K562 (cell line): ENCODE measurements around the gene XIRP1. TPM values are rescaled to one million over a fixed set of nuclear protein-coding genes. Genes with fewer than 3 reads are reported as not detected.
A peak's percentile ranks its signal among the peaks of the same experiment; 100 is the strongest.

Source experiments
- CBFA2T2 ChIP-seq: fragments of 450-650 bp; conservative IDR thresholded peaks from 2 replicates; pipeline ENCODE4 v1.6.1; 2017; ENCODE audit warnings: mild to moderate bottlenecking
- CREB1 ChIP-seq, 2 experiments: sonication (generic) in 1 of 2; formaldehyde crosslinking in 1 of 2; IDR thresholded peaks; 2 replicates each; pipeline versions ENCODE4 v1.6.1 to v1.8.0; 2012 to 2022; ENCODE audit warnings: inconsistent platforms in 1 of 2, mild to moderate bottlenecking in 1 of 2, missing genetic modification reagents in 1 of 2, moderate library complexity in 1 of 2
- DPF2 ChIP-seq: fragments of 450-650 bp; IDR thresholded peaks from 2 replicates; pipeline ENCODE4 v1.6.1; 2016
- ESRRA ChIP-seq: fragments of 450-650 bp; IDR thresholded peaks from 2 replicates; pipeline ENCODE4 v1.6.1; 2014; ENCODE audit warnings: low read depth, mild to moderate bottlenecking, moderate library complexity, borderline replicate concordance
- FOXA3 ChIP-seq, 2 experiments: fragments of 450-650 bp in 1 of 2; sonication (generic) in 1 of 2; formaldehyde crosslinking; IDR thresholded peaks in 1 of 2; conservative IDR thresholded peaks in 1 of 2; 2 replicates each; pipeline versions ENCODE4 v1.4.0 to v1.8.0; 2020 to 2022; ENCODE audit warnings: mild to moderate bottlenecking in 2 of 2, missing genetic modification reagents in 1 of 2
- HNRNPL ChIP-seq: fragments of 200-400 bp; formaldehyde crosslinking; IDR thresholded peaks from 2 replicates; pipeline ENCODE4 v1.6.1; 2017; ENCODE audit warnings: low read depth, mild to moderate bottlenecking, low read length
- JUND ChIP-seq, 2 experiments: IDR thresholded peaks; 2 replicates in 1 of 2; 3 replicates in 1 of 2; pipeline ENCODE4 v1.6.1; 2011; ENCODE audit warnings: borderline replicate concordance in 2 of 2, low read depth in 2 of 2, low read length in 2 of 2, improper control_type of control experiment in 1 of 2, missing biosample characterization in 1 of 2, missing genetic modification characterization in 1 of 2, missing genetic modification reagents in 1 of 2
- MYC ChIP-seq, 2 experiments: fragments of 250-450 bp in 1 of 2; sonication (Bioruptor Pico) in 1 of 2; IDR thresholded peaks; 2 replicates each; pipeline versions ENCODE4 v1.5.1 to v1.6.1; 2012 to 2021; ENCODE audit warnings: low read depth in 2 of 2, borderline replicate concordance in 1 of 2, improper control_type of control experiment in 1 of 2, low read length in 1 of 2, mild to moderate bottlenecking in 1 of 2, moderate library complexity in 1 of 2
- NUFIP1 ChIP-seq: fragments of 450-650 bp; IDR thresholded peaks from 2 replicates; pipeline ENCODE4 v1.6.1; 2018; ENCODE audit not compliant: partially characterized antibody
- PATZ1 ChIP-seq: fragments of 250-450 bp; sonication (Bioruptor Pico); IDR thresholded peaks from 2 replicates; pipeline ENCODE4 v1.5.0; 2020; ENCODE audit warnings: mild to moderate bottlenecking, borderline replicate concordance
- RBM34 ChIP-seq: fragments of 200-400 bp; formaldehyde crosslinking; IDR thresholded peaks from 2 replicates; pipeline ENCODE4 v1.6.1; 2018; ENCODE audit warnings: low read length, borderline replicate concordance; ENCODE audit not compliant: insufficient read depth
- SRSF3 ChIP-seq: fragments of 200-400 bp; formaldehyde crosslinking; IDR thresholded peaks from 2 replicates; pipeline ENCODE4 v1.6.1; 2016; ENCODE audit warnings: mild to moderate bottlenecking, low read length, moderate library complexity; ENCODE audit not compliant: insufficient read depth
- ZC3H11A ChIP-seq: IDR thresholded peaks from 2 replicates; pipeline ENCODE4 v1.6.1; 2012; ENCODE audit warnings: low read depth, low read length, improper control_type of control experiment
- ZC3H4 ChIP-seq: sonication (generic); formaldehyde crosslinking; IDR thresholded peaks from 2 replicates; pipeline ENCODE4 v1.9.0; 2021; ENCODE audit warnings: missing genetic modification reagents, borderline replicate concordance
- ZNF551 ChIP-seq: fragments of 250-450 bp; sonication (Bioruptor Pico); IDR thresholded peaks from 2 replicates; pipeline ENCODE4 v1.5.0; 2021; ENCODE audit warnings: mild to moderate bottlenecking, moderate library complexity
- ZNF589 ChIP-seq: fragments of 200-800 bp; sonication (Bioruptor generic); IDR thresholded peaks from 2 replicates; pipeline ENCODE4 v1.6.1; 2016; ENCODE audit warnings: low read depth, missing genetic modification characterization, missing compliant biosample characterization
- ZNF668 ChIP-seq: fragments of 250-450 bp; sonication (Bioruptor Pico); IDR thresholded peaks from 2 replicates; pipeline ENCODE4 v1.8.0; 2022; ENCODE audit warnings: mild to moderate bottlenecking, inconsistent platforms
- ZNF766 ChIP-seq: fragments of 200-800 bp; sonication (Bioruptor generic); conservative IDR thresholded peaks from 2 replicates; pipeline ENCODE4 v1.6.1; 2016; ENCODE audit warnings: missing genetic modification characterization, missing compliant biosample characterization
- polyA plus RNA-seq, 8 experiments: library from polyadenylated mRNA; depleted of rRNA in 4 of 8; stranded (reverse) in 5 of 8; unstranded in 3 of 8; fragments of >200 nt; fragmentation: Nextera tagmentation in 2 of 8; fragmentation: Illumina TruSeq in 1 of 8; extraction: Ambion mirVana in 2 of 8; extraction: Trizol in 1 of 8; gene quantifications; 2 replicates each; pipeline versions ENCODE4 v1.2.1 to v1.2.3, GENCODE V29; 2011 to 2014; ENCODE audit warnings: inconsistent platforms in 1 of 8, missing spikeins in 1 of 8
- total RNA-seq, 7 experiments: library from RNA; depleted of rRNA in 6 of 7; stranded (reverse); fragments of >200 nt in 6 of 7; fragmentation: Illumina TruSeq in 2 of 7; extraction: Trizol in 2 of 7; gene quantifications; 2 replicates each; pipeline versions ENCODE4 v1.2.1 to v1.2.3, GENCODE V29; 2011 to 2021; ENCODE audit warnings: low replicate concordance in 1 of 7
- TF ChIP-seq, protein P1 (sequence below): fragments of 450-650 bp; formaldehyde crosslinking; IDR thresholded peaks from 2 replicates; pipeline ENCODE4 v1.4.0; 2020; ENCODE audit warnings: mild to moderate bottlenecking, moderate library complexity
- TF ChIP-seq, protein P2 (sequence below): fragments of 450-650 bp; formaldehyde crosslinking; IDR thresholded peaks from 2 replicates; pipeline ENCODE4 v1.4.0; 2022; ENCODE audit warnings: missing genetic modification characterization

The XIRP1 gene
- total and polyA plus RNA-seq, 9 of the 15 experiments (the other 6 are each of a cell fraction or from before 2014, with no cell fraction given) = 0.03 to 0.27 (median 0.08) TPM; not detected in 3

DNA sequence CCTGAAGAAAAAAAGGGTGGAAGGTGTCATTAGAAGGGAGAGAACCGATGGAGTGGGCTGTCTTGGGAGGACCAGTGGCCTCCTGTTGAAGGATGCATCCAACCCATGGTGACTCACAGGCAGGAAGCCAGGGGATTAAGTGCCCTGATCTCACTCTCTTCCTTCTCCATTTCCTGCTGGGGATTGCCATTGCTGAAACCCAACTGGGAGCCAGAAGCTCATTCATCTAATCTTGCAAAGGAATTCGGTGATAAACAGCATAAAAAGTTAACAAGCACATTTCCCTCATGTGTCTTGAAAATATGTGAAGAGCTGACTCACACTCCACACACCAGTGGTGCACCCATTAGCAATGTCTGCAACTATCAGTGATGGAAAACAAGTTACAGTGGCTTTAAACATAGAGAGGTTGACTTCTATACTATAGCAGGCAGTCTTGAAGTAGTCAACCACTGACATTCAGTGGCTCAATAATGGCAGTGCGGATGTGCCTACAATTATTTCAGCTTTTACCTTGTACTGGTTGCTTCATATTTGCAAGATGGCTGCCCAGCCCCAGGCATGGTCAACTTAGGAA is 26.2 kb downstream of the XIRP1 start (continued):
- TF ChIP-seq JUND (IDR thresholded peaks at IDR 0.05; ENCODE audit: borderline replicate concordance, low read depth, low read length) (peak; percentile 94), JUND (tag; IDR thresholded peaks at IDR 0.05; ENCODE audit: borderline replicate concordance, low read depth, low read length) (peak; percentile 89; the same call in 2 of the 3 replicates), NUFIP1 (no peak), ZNF766 (peak; percentile 29; the same call in 1 of the 2 replicates), PATZ1 (CRISPR knock-in tag) (no peak), CREB1 (IDR thresholded peaks at IDR 0.05) (no peak), CREB1 (CRISPR knock-in tag; IDR thresholded peaks at IDR 0.05) (no peak), HNRNPL (no peak), DPF2 (peak; percentile 86), FOXA3 (CRISPR knock-in tag; conservative IDR thresholded peaks at IDR 0.05 in 1 of 2, IDR thresholded peaks at IDR 0.05 in 1 of 2) (no peak), ZNF551 (CRISPR knock-in tag) (no peak), ZNF668 (CRISPR knock-in tag) (no peak), MYC (IDR thresholded peaks at IDR 0.05; ENCODE audit: low read depth, low read length) (no peak), MYC (CRISPR knock-in tag; IDR thresholded peaks at IDR 0.05; ENCODE audit: borderline replicate concordance, low read depth) (no peak), RBM34 (no peak), ZNF589 (CRISPR knock-in tag) (peak; percentile 68; the same call in 1 of the 2 replicates), ESRRA (no peak), ZC3H4 (CRISPR knock-in tag) (no peak), CBFA2T2 (no peak), ZC3H11A (no peak), SRSF3 (no peak)
- TF ChIP-seq, protein P1, sequence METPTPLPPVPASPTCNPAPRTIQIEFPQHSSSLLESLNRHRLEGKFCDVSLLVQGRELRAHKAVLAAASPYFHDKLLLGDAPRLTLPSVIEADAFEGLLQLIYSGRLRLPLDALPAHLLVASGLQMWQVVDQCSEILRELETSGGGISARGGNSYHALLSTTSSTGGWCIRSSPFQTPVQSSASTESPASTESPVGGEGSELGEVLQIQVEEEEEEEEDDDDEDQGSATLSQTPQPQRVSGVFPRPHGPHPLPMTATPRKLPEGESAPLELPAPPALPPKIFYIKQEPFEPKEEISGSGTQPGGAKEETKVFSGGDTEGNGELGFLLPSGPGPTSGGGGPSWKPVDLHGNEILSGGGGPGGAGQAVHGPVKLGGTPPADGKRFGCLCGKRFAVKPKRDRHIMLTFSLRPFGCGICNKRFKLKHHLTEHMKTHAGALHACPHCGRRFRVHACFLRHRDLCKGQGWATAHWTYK = no peak
- TF ChIP-seq, protein P2, sequence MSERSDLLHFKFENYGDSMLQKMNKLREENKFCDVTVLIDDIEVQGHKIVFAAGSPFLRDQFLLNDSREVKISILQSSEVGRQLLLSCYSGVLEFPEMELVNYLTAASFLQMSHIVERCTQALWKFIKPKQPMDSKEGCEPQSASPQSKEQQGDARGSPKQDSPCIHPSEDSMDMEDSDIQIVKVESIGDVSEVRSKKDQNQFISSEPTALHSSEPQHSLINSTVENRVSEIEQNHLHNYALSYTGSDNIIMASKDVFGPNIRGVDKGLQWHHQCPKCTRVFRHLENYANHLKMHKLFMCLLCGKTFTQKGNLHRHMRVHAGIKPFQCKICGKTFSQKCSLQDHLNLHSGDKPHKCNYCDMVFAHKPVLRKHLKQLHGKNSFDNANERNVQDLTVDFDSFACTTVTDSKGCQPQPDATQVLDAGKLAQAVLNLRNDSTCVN (CRISPR knock-in tag) = no peak
